Urinary bladder (tissue), 4 donors: ENCODE data around the gene TOM1. TPM values are rescaled to one million over a fixed set of nuclear protein-coding genes. Genes with fewer than 3 reads are reported as not detected.

Experiments
- DNase-seq: peaks from one replicate; pipeline ENCODE4 v3.0.0-alpha.2; 2015; ENCODE audit errors: extremely low spot score
- H3K27ac ChIP-seq: one replicate; pipeline ENCODE4 v1.5.1; 2013; ENCODE audit warnings: low read depth, mild to moderate bottlenecking, moderate library complexity
- H3K36me3 ChIP-seq: one replicate; pipeline ENCODE4 v1.6.1; 2013; ENCODE audit warnings: mild to moderate bottlenecking, moderate library complexity; ENCODE audit not compliant: insufficient read depth
- H3K4me1 ChIP-seq: one replicate; pipeline ENCODE4 v1.6.1; 2013; ENCODE audit warnings: mild to moderate bottlenecking, moderate library complexity; ENCODE audit not compliant: insufficient read depth
- H3K4me3 ChIP-seq: one replicate; pipeline ENCODE4 v1.5.1; 2013; ENCODE audit warnings: low read depth, low read length
- WGBS: extraction: QIAGEN DNeasy Blood & Tissue Kit; methylation state at CpG from one replicate; pipeline ENCODE4 v1.1.7; 2013; 5-methylcytosine and 5-hydroxymethylcytosine counted together
- polyA plus RNA-seq: library from polyadenylated mRNA; stranded (reverse); fragments of 200-250 nt; gene quantifications from one replicate; pipeline ENCODE4 v1.2.3, GENCODE V29; 2013
- total RNA-seq: library from RNA; depleted of rRNA; stranded (reverse); fragments of >200 nt; gene quantifications from one replicate; pipeline ENCODE4 v1.2.3, GENCODE V29; 2014
- donor health status: healthy with polysubstance abuse.
- donor health status: healthy.

Gene TOM1
- total and polyA plus RNA-seq, 2 donors = 15.0 to 35.3 TPM

DNA sequence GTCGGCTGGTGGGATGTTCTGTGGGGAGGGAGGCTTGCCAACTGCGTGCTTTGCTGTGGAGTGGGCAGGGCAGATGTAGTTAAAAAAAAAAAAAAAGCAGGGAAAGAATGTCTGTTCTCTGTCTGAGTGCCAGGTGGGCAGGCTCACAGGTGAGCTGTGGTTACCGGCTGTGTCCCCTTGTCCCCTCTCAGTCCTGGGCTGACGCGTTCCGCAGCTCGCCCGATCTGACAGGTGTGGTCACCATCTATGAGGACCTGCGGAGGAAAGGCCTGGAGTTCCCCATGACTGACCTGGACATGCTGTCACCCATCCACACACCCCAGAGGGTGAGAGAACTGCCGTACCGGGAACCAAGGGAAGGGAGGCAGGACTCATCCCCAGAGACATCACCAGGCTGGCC is 23.6 kb downstream of the TOM1 start:
- peaks cover 10% of the 10 kb centered on the region for H3K36me3 ChIP-seq
- WGBS = 96% methylated on average over 11 of the region's 11 CpGs
- H3K27ac ChIP-seq = no peak overlapping the region
- H3K4me1 ChIP-seq = no peaks in the 10 kb centered on the region
- no peak for DNase-seq
- no peak overlapping the region for H3K4me3 ChIP-seq

DNA sequence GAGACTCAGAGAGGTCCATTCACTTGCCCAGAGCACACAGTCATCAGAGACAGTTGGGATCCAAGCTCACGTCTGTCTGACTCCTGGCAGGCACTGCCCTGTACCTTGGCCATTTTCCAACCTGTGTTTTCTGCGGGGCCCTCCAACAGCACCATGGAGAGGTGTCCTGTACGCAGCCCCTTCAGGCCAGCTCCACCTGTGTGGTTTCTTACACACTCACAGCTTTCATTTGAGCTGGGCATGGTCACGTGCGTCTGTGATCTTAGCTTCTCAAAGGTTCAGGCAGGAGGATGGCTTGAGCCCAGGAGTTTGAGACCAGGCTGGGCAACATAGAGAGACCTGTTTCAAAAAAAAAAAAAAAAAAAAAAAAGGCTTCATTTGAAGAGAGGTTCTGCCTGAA is 24.4 kb downstream of the TOM1 start:
- 84% methylated on average over 5 of the region's 5 CpGs for WGBS
- H3K27ac ChIP-seq = no peak overlapping the region
- DNase-seq = no peak
- peaks cover 11% of the 10 kb centered on the region for H3K36me3 ChIP-seq
- H3K4me1 ChIP-seq = no peaks in the 10 kb centered on the region
- no peak overlapping the region for H3K4me3 ChIP-seq

DNA sequence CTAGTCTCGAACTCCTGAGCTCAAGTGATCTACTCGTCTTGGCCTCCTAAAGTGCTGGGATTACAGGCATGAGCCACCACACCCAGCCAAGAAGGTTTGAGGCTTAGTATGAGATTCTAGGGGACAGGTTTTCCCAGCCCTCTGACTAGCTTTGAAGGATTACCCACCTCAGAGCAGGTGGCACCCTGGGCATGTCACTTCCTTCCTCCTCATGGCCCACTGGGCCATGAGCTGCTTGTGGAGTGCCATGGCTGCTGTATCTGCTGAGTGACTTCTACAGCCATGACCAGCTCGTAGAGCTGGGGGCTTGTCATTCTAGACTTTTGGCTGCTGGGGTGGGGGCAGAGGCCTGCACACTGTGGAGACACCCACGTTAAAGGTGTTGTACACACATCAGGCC is 25.1 kb downstream of the TOM1 start:
- DNase-seq = no peak
- WGBS = 88% methylated on average over 4 of the region's 4 CpGs
- Histone ChIP-seq H3K4me3 (no peak overlapping the region), H3K27ac (no peak overlapping the region), H3K36me3 (peaks cover 11% of the 10 kb centered on the region), H3K4me1 (no peaks in the 10 kb centered on the region)

- H3K27ac ChIP-seq = no peak overlapping the region
- DNase-seq = no peak
- WGBS = 92% methylated on average over 5 of the region's 5 CpGs
- no peak overlapping the region for H3K4me3 ChIP-seq
- H3K4me1 ChIP-seq = no peaks in the 10 kb centered on the region
- H3K36me3 ChIP-seq = peaks cover 11% of the 10 kb centered on the region
These were observed 25.5 kb downstream of the TOM1 start for GRCh38 chr22:35325209-35325608.

DNA sequence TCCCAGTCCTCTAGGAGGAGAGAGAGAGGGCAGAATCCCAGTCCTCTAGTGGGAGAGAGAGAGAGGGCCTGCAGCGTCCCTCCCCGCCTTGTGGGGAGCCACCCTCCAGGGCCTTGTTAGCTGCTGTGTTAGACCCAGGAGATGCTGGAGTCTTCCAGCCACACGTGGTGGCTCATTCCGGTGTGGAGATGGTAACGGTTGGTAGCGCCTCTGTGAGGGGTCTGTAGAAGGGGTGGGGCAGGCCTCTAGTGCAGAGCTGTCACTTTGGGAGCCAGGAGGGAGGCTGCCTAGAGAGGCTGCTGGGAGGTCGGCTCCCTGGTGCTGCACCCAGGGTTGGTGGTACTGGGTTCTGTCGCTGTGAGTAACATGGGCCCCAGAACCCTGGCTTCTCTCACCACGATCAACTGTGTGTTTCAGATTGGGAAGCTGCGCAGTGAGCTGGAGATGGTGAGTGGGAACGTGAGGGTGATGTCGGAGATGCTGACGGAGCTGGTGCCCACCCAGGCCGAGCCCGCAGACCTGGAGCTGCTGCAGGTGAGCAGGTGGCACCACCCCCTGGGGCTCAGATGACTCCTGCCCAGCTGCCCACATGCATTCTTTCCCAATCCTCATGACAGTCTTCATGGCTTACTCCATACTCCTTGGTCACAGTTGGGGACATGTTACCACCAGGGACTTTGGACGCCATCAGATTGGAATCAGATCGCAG is 27.3 kb downstream of the TOM1 start:
- Histone ChIP-seq H3K36me3 (peaks cover 11% of the 10 kb centered on the region), H3K27ac (no peak overlapping the region), H3K4me1 (no peaks in the 10 kb centered on the region), H3K4me3 (no peak overlapping the region)
- DNase-seq = no peak
- WGBS = 94% methylated on average over 17 of the region's 17 CpGs

DNA sequence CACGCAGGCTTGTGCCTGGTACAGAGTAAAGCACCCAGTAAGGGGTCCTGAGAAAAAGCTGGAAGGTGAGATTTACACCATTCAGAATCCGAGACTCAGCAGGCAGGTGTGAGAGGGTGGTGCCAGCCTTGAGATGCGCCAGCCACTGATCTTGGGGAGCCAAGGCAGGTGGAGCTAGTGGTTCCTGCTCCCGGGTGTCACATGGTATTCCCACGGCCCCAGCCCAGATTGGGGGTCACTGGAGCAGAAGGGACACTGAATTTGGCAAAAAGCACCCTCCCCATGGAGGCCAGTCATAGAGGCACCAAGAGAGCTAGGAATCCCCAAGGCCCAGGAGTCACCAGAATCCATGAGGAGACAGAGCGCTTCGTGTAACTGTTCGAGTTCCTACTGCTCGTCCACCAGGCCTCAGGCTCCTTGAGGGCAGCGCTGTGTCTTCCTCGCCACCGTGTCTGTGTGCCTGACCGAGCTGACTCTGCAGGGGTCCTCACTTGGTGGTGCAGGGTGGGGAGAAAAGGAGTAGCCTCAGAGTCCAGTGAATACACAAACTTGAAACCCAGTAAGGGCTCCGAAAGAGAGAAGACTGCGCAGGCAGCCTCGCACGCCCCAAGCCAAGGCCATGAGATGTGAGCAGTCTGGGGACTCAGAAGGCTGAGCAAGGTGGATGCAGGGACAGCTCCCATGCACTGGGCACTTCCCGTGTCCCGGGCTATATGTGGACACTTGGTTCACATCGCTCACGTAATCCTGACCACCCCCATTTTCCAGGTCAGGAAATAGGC is 28.2 kb downstream of the TOM1 start:
- no peak for DNase-seq

DNA sequence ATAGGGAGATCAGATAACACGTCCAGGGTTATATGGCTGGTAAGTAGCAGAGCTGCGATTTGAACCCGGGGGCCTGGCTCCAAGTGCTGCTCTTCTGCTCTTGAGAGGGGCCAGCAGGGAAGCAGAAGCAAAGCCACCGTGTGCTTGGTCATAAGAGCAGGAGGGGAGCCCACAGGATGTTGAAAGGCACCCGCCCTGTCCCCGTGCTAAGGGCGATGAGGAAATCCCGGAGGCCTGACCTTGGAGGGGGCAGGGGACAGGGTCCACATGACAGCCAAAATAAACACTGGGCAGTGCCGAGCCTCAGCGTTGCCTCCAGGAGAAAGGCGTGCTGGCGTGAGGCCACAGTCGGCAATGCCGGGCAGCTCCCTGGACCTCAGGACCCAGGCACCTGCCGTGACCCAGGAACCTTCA is 28.8 kb downstream of the TOM1 start:
- no peak overlapping the region for H3K4me3 ChIP-seq
- no peak overlapping the region for H3K27ac ChIP-seq
- DNase-seq = no peak
- H3K36me3 ChIP-seq = peaks cover 11% of the 10 kb centered on the region
- WGBS = 90% methylated on average over 15 of the region's 15 CpGs
- H3K4me1 ChIP-seq = no peaks in the 10 kb centered on the region

More for the DNA sequence above, 28.2 kb downstream of the TOM1 start:
- Histone ChIP-seq H3K4me1 (no peaks in the 10 kb centered on the region), H3K27ac (no peak overlapping the region), H3K4me3 (no peak overlapping the region), H3K36me3 (peaks cover 11% of the 10 kb centered on the region)
- 94% methylated on average over 21 of the region's 21 CpGs for WGBS

GRCh38 chr22:35329114-35329847 is 29.6 kb downstream of the TOM1 start:
- Histone ChIP-seq H3K36me3 (peaks cover 11% of the 10 kb centered on the region), H3K27ac (no peak overlapping the region), H3K4me3 (no peak overlapping the region)

GRCh38 chr22:35330258-35330861 is 30.7 kb downstream of the TOM1 start:
- Histone ChIP-seq H3K27ac (no peak overlapping the region), H3K36me3 (peaks cover 10% of the 10 kb centered on the region), H3K4me3 (no peak overlapping the region), H3K4me1 (no peaks in the 10 kb centered on the region)
- WGBS = 32% methylated on average over 16 of the region's 16 CpGs
- DNase-seq = no peak

More at GRCh38 chr22:35329114-35329847, 29.6 kb downstream of the TOM1 start:
- 84% methylated on average over 12 of the region's 12 CpGs for WGBS
- DNase-seq = no peak
- no peaks in the 10 kb centered on the region for H3K4me1 ChIP-seq

GRCh38 chr22:35332278-35332677 is 32.6 kb downstream of the TOM1 start:
- WGBS = 82% methylated on average over 6 of the region's 6 CpGs
- no peak overlapping the region for H3K27ac ChIP-seq

GRCh38 chr22:35333220-35333619 is 33.5 kb downstream of the TOM1 start:
- DNase-seq = no peak
- Histone ChIP-seq H3K4me3 (no peak overlapping the region), H3K27ac (no peak overlapping the region), H3K36me3 (peaks cover 4% of the 10 kb centered on the region), H3K4me1 (no peaks in the 10 kb centered on the region)
- WGBS = 93% methylated on average over 7 of the region's 7 CpGs

More at GRCh38 chr22:35332278-35332677, 32.6 kb downstream of the TOM1 start:
- H3K36me3 ChIP-seq = peaks cover 10% of the 10 kb centered on the region
- no peaks in the 10 kb centered on the region for H3K4me1 ChIP-seq
- no peak for DNase-seq
- H3K4me3 ChIP-seq = no peak overlapping the region

DNA sequence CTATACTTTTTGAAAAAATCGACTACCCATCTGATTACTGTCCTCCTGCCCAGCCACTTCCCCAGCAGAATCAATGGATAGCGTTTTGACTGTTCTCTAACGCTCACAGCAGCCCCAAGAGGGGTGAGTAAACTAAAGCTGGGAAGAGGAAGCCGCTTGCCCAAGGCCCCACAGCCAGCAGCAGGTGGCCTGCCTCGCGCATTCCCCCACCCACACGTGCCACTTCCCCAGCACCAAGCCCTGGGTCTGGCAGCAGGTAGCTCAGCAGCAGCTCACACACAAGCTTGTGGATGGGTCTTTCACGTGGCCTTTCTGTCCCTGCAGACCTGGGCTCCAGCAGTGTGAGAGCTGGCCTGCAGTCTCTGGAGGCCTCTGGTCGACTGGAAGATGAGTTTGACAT is 34.3 kb downstream of the TOM1 start:
- Histone ChIP-seq H3K27ac (no peak overlapping the region), H3K36me3 (peaks cover 4% of the 10 kb centered on the region), H3K4me1 (no peaks in the 10 kb centered on the region), H3K4me3 (no peak overlapping the region)
- DNase-seq = no peak
- 79% methylated on average over 9 of the region's 9 CpGs for WGBS

DNA sequence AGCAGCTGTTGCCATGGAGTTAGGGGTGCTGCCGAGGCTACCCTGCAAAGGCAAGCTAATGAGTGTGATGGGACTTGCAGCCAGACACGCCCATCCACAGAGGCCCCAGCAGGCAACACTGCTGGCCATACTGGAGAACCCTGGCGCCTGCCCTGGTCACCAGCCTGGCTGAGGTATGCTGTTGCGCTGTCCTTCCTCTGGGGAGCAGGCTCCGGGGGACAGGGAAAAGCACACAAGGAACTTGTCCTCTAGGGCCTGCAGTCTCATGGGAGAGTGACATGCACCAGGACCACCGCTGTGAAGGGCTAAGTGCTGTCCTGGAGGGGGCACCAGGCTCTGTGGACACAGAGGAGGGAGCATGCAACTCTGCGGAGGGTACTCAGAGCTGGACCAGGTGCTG is 35.8 kb downstream of the TOM1 start:
- no peak for DNase-seq
- peaks cover 4% of the 10 kb centered on the region for H3K36me3 ChIP-seq
- H3K4me1 ChIP-seq = no peaks in the 10 kb centered on the region
- H3K27ac ChIP-seq = no peak overlapping the region
- WGBS = 82% methylated on average over 7 of the region's 7 CpGs
- H3K4me3 ChIP-seq = no peak overlapping the region
